ENCODE data around the gene BRCC3.

GRCh38 chrX:155169881-155170280 lies 98.6 kb downstream of the BRCC3 start:
- no peak for TF ChIP-seq CTCF (IDR thresholded peaks at IDR 0.05)
- no peak for TF ChIP-seq EP300 (IDR thresholded peaks at IDR 0.05)

Measured in suprapubic skin (tissue), 3 donors.